ENCODE measurements around the gene PLOD2. TPM values are rescaled to one million over a fixed set of nuclear protein-coding genes. Genes with fewer than 3 reads are reported as not detected.
A peak's percentile ranks its signal among the peaks of the same experiment; 100 is the strongest.

PLOD2 gene
- total RNA-seq, 2 experiments from 2014 or later = not detected

DNA sequence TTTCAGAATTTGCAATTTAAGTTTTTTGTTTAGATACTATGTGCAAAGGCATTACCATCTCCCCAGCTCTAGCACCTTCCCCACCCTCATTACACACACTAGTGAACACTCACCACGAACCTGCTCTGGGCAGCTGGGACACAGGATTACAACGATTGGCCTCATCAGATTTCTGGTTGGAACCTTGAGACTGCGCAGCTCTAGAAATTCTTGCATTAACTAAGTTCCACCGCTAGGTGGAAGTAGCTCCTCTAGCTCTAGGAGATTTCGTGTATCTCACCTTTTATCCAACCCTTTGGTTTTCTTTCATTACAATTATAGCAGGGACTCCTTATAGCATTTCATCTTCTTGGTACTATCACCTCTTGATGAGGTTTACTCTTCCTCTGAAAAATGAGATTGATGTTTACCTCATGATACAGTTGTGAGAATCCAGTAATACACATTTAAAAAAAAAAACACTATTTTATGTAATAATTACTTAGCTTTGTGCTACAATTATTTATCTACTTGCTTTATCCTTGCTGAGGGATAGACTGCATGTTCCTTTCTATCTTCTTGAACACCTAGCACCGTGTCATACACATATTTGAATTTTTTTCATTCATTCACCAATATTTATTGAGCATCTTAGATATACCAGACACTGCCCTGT lies 28.7 kb upstream of the PLOD2 start:
- Histone ChIP-seq H3K4me1 (ENCODE audit: insufficient read depth, low read length) (no peaks in the 10 kb centered on the region), H3K9me3 (ENCODE audit: control insufficient read depth in 1 of 2, insufficient read depth in 1 of 2, low read length in 2 of 2) (no peaks in the 10 kb centered on the region), H3K36me3 (ENCODE audit: insufficient read depth, low read length) (no peaks in the 10 kb centered on the region), H3K27me3 (ENCODE audit: control insufficient read depth in 1 of 2, insufficient read depth in 2 of 2, low read length in 2 of 2) (no peaks in the 10 kb centered on the region), H3K4me3 (ENCODE audit: low read length) (no peak overlapping the region), H3K27ac (ENCODE audit: low read depth in 1 of 2, low read length in 2 of 2) (no peak overlapping the region)
- H3K4me1 Mint-ChIP-seq (ENCODE audit: low read depth) = no peaks in the 10 kb centered on the region
- intact Hi-C loops (cut with DNase I, micrococcal nuclease) = loop anchor here in 1 of 2 experiments (1.0 kb wide), 1 partner anchor 388 kb away; no protein-coding TSS in a partner anchor
- H3K27ac Mint-ChIP-seq = no peak overlapping the region
- CTCF ChIA-PET = interaction anchor here (1.0 to 2.3 kb wide), 4 partner anchors 11 to 389 kb away, joined by 3 to 6 read pairs (median 4); no protein-coding TSS in a partner anchor
- no peak overlapping the region for H3K4me3 Mint-ChIP-seq
- H3K9me3 Mint-ChIP-seq = no peaks in the 10 kb centered on the region
- POLR2A ChIA-PET = no interaction called here
- ATAC-seq (ENCODE audit: poor library complexity) (peak; percentile 43), DNase-seq (peak in 4 of 14 experiments; percentile 7 to 46 (median 34))
- peaks cover 24% of the 10 kb centered on the region for H3K27me3 Mint-ChIP-seq
- H3K36me3 Mint-ChIP-seq (ENCODE audit: low read depth) = no peaks in the 10 kb centered on the region
- TF ChIP-seq, protein P1, sequence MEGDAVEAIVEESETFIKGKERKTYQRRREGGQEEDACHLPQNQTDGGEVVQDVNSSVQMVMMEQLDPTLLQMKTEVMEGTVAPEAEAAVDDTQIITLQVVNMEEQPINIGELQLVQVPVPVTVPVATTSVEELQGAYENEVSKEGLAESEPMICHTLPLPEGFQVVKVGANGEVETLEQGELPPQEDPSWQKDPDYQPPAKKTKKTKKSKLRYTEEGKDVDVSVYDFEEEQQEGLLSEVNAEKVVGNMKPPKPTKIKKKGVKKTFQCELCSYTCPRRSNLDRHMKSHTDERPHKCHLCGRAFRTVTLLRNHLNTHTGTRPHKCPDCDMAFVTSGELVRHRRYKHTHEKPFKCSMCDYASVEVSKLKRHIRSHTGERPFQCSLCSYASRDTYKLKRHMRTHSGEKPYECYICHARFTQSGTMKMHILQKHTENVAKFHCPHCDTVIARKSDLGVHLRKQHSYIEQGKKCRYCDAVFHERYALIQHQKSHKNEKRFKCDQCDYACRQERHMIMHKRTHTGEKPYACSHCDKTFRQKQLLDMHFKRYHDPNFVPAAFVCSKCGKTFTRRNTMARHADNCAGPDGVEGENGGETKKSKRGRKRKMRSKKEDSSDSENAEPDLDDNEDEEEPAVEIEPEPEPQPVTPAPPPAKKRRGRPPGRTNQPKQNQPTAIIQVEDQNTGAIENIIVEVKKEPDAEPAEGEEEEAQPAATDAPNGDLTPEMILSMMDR (IDR thresholded peaks at IDR 0.05) = peak; percentile 64

DNA sequence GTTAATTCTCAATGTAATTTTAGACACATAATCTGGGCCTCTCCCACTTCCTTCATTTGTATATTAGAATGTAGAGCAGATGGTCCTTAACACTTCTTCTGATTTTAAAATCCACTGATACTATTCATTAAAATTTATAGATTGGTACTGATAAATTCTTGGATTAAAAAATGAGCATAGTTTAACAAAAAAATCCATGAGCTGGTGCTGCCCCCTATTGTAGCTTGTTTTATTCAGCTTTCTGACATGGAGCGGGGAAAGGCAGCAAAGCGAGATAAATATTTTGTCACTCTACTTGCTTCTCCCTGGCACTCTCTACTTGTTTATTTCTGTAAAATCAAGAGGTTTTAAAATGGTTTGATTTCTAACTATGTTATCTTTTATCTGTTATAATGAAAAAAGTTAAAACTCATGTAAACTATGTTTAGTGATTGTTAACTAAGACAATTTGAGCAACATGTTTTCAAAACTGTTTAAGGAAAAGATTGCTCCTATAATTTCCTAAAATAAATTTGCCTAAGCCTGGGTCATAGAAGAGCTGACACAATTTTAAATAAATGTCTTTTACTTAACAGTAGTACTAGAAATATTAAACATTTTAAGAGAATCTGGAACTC lies 26.5 kb upstream of the PLOD2 start:
- TF ChIP-seq, protein P1 (IDR thresholded peaks at IDR 0.05) = no peak
- Histone ChIP-seq H3K27ac (ENCODE audit: low read depth in 1 of 2, low read length in 2 of 2) (no peak overlapping the region), H3K36me3 (ENCODE audit: insufficient read depth, low read length) (no peaks in the 10 kb centered on the region), H3K27me3 (ENCODE audit: control insufficient read depth in 1 of 2, insufficient read depth in 2 of 2, low read length in 2 of 2) (no peaks in the 10 kb centered on the region), H3K9me3 (ENCODE audit: control insufficient read depth in 1 of 2, insufficient read depth in 1 of 2, low read length in 2 of 2) (no peaks in the 10 kb centered on the region), H3K4me3 (ENCODE audit: low read length) (no peak overlapping the region), H3K4me1 (ENCODE audit: insufficient read depth, low read length) (no peaks in the 10 kb centered on the region)
- no peak for DNase-seq
- intact Hi-C loops (cut with DNase I, micrococcal nuclease) = no loop called here
- H3K4me3 Mint-ChIP-seq = no peak overlapping the region
- no peaks in the 10 kb centered on the region for H3K4me1 Mint-ChIP-seq (ENCODE audit: low read depth)
- no peaks in the 10 kb centered on the region for H3K36me3 Mint-ChIP-seq (ENCODE audit: low read depth)
- H3K27me3 Mint-ChIP-seq = peaks cover 24% of the 10 kb centered on the region
- H3K9me3 Mint-ChIP-seq = no peaks in the 10 kb centered on the region
- POLR2A ChIA-PET = no interaction called here
- ATAC-seq (ENCODE audit: poor library complexity) = no peak
- CTCF ChIA-PET = interaction anchor here (2.3 kb wide), 1 partner anchor 8 kb away, joined by 6 read pairs; no protein-coding TSS in a partner anchor
- H3K27ac Mint-ChIP-seq = no peak overlapping the region

DNA sequence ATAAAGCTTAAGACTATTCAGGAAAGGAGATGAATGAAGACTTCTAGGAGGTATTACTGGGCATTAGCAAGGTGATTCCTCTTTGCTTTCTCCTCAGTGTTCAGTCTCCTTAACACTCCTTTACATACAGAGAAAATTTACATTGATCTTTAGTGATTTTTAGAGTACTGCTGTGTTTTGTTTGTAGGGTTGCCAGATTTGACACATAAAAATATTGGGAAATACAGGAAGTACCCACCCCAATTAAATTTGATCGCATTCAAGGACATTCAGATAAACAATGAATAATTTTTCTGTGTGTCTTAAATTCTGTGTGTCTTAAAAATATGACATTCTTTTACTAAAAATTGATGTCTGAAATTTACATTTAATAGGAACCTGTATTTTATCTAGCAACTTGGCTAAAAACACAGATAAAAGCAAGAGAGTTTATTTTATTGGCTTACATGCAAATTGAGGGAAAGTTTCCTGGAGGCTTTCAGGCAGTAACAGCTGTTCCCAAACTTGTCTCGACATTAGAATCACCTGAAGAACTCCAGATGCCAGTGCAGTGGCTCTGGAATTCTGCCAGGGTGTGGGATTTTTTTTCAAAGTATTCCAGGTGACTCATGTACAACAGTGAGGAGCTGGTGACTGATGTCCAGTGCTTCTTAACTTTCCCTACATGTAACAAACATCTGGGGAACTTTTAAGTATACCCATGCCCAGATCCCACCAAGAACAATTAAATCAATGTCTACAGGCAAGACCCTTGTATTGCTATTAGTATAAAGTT lies 23.4 kb upstream of the PLOD2 start:
- Histone ChIP-seq H3K27ac (ENCODE audit: low read depth in 1 of 2, low read length in 2 of 2) (no peak overlapping the region), H3K4me1 (ENCODE audit: insufficient read depth, low read length) (no peaks in the 10 kb centered on the region), H3K4me3 (ENCODE audit: low read length) (no peak overlapping the region), H3K36me3 (ENCODE audit: insufficient read depth, low read length) (no peaks in the 10 kb centered on the region), H3K27me3 (ENCODE audit: control insufficient read depth in 1 of 2, insufficient read depth in 2 of 2, low read length in 2 of 2) (no peaks in the 10 kb centered on the region), H3K9me3 (ENCODE audit: control insufficient read depth in 1 of 2, insufficient read depth in 1 of 2, low read length in 2 of 2) (no peaks in the 10 kb centered on the region)
- peaks cover 16% of the 10 kb centered on the region for H3K27me3 Mint-ChIP-seq
- ATAC-seq (ENCODE audit: poor library complexity) = no peak
- H3K9me3 Mint-ChIP-seq = no peaks in the 10 kb centered on the region
- H3K4me1 Mint-ChIP-seq (ENCODE audit: low read depth) = no peaks in the 10 kb centered on the region
- CTCF ChIA-PET = no interaction called here
- H3K36me3 Mint-ChIP-seq (ENCODE audit: low read depth) = no peaks in the 10 kb centered on the region
- TF ChIP-seq, protein P1 (IDR thresholded peaks at IDR 0.05) = no peak
- intact Hi-C loops (cut with DNase I, micrococcal nuclease) = no loop called here
- POLR2A ChIA-PET = no interaction called here
- no peak overlapping the region for H3K4me3 Mint-ChIP-seq
- no peak overlapping the region for H3K27ac Mint-ChIP-seq
- no peak for DNase-seq
